CD4-positive, alpha-beta memory T cell (primary cell): Measurements from ENCODE around the gene CELSR1. TPM values are rescaled to one million over a fixed set of nuclear protein-coding genes. Genes with fewer than 3 reads are reported as not detected.
A peak's percentile ranks its signal among the peaks of the same experiment; 100 is the strongest.

Source experiments
- CTCF ChIA-PET: fragments of 350-600 bp; sonication (Branson Sonifier 250); formaldehyde crosslinking; loops from one replicate; lab custom pipeline; 2021; ENCODE audit warnings: inconsistent platforms; ENCODE audit not compliant: partially characterized antibody; lab: Charles Lee
- POLR2A ChIA-PET: fragments of 350-600 bp; sonication (Branson Sonifier 250); formaldehyde crosslinking; loops from one replicate; lab custom pipeline; 2021; ENCODE audit not compliant: partially characterized antibody; lab: Charles Lee
- DNase-seq, 5 donors: peaks; one replicate each; pipeline versions ENCODE4 v3.0.0 to v3.0.0-alpha.2; 2020 to 2022; ENCODE audit warnings: mixed read lengths in 1 of 5
- H3K27ac ChIP-seq: one replicate; pipeline ENCODE4 v1.7.0; 2013; ENCODE audit warnings: low read depth, low read length
- H3K27me3 ChIP-seq: 2 replicates; pipeline ENCODE4 v1.7.0; 2013; ENCODE audit warnings: mild to moderate bottlenecking, low read length, moderate library complexity; ENCODE audit not compliant: insufficient read depth
- H3K36me3 ChIP-seq: 2 replicates; pipeline ENCODE4 v1.7.0; 2013; ENCODE audit warnings: mild to moderate bottlenecking, low read length, moderate library complexity; ENCODE audit not compliant: insufficient read depth
- H3K4me1 ChIP-seq: 2 replicates; pipeline ENCODE4 v1.7.0; 2013; ENCODE audit warnings: mild to moderate bottlenecking, low read length, moderate library complexity; ENCODE audit not compliant: insufficient read depth
- H3K4me3 ChIP-seq, 2 donors: one replicate each; pipeline ENCODE4 v1.7.0; 2013; ENCODE audit warnings: low read length in 2 of 2, mild to moderate bottlenecking in 1 of 2
- H3K9me3 ChIP-seq, 2 donors: one replicate each; pipeline ENCODE4 v1.7.0; 2013; ENCODE audit warnings: low read length in 2 of 2, control low read depth in 1 of 2; ENCODE audit not compliant: control insufficient read depth in 1 of 2
- H3K27ac Mint-ChIP-seq, 7 donors: one replicate each; pipeline ENCODE4 v1.8.0; 2020 to 2021; ENCODE audit warnings: mixed read lengths in 7 of 7, mild to moderate bottlenecking in 6 of 7, inconsistent platforms in 3 of 7, moderate library complexity in 3 of 7
- H3K27me3 Mint-ChIP-seq, 2 donors: one replicate each; pipeline ENCODE4 v1.8.0; 2020 to 2021; ENCODE audit warnings: mixed read lengths in 2 of 2
- H3K36me3 Mint-ChIP-seq, 2 donors: one replicate each; pipeline ENCODE4 v1.8.0; 2020 to 2021; ENCODE audit warnings: mixed read lengths in 2 of 2, inconsistent platforms in 1 of 2, mild to moderate bottlenecking in 1 of 2
- H3K4me1 Mint-ChIP-seq, 4 donors: one replicate each; pipeline ENCODE4 v1.8.0; 2020 to 2021; ENCODE audit warnings: mixed read lengths in 4 of 4, mild to moderate bottlenecking in 1 of 4
- H3K4me3 Mint-ChIP-seq, 8 donors: one replicate each; pipeline ENCODE4 v1.8.0; 2020 to 2021; ENCODE audit warnings: mixed read lengths in 8 of 8, mild to moderate bottlenecking in 7 of 8, moderate library complexity in 6 of 8, inconsistent platforms in 3 of 8
- H3K9me3 Mint-ChIP-seq, 8 donors: one replicate each; pipeline ENCODE4 v1.8.0; 2020 to 2021; ENCODE audit warnings: mixed read lengths in 8 of 8, mild to moderate bottlenecking in 5 of 8, inconsistent platforms in 3 of 8, moderate library complexity in 1 of 8
- intact Hi-C: fragments of 100-400 bp; cut with micrococcal nuclease; formaldehyde crosslinking; loops from one replicate; pipeline ENCODE4 v1.15.1; 2023
- polyA plus RNA-seq, 2 donors: library from polyadenylated mRNA; unstranded; fragments of 300-500 nt; fragmentation: Illumina TruSeq; gene quantifications; one replicate each; pipeline ENCODE4 v1.2.3, GENCODE V29; 2021
- total RNA-seq, 2 experiments: library from RNA; stranded (reverse); gene quantifications; one replicate each; pipeline ENCODE4 v1.2.3, GENCODE V29; 2021

CELSR1 gene
- total and polyA plus RNA-seq, 4 experiments from 2014 or later = 0.47 to 1.1 (median 0.81) TPM

- Histone ChIP-seq H3K9me3 (no peaks in the 10 kb centered on the region), H3K4me3 (no peak overlapping the region), H3K27ac (no peak overlapping the region), H3K36me3 (no peaks in the 10 kb centered on the region), H3K27me3 (no peaks in the 10 kb centered on the region), H3K4me1 (no peaks in the 10 kb centered on the region)
- DNase-seq = no peak
- H3K9me3 Mint-ChIP-seq = no peaks in the 10 kb centered on the region
- no peaks in the 10 kb centered on the region for H3K4me1 Mint-ChIP-seq
- H3K36me3 Mint-ChIP-seq = no peaks in the 10 kb centered on the region
- H3K27ac Mint-ChIP-seq = no peak overlapping the region
- intact Hi-C loops = no loop called here
- ChIA-PET CTCF (no interaction called here), POLR2A (no interaction called here)
- no peaks in the 10 kb centered on the region for H3K27me3 Mint-ChIP-seq
- no peak overlapping the region for H3K4me3 Mint-ChIP-seq
Measured at GRCh38 chr22:46327691-46328465, 209.5 kb downstream of the CELSR1 start.

DNA sequence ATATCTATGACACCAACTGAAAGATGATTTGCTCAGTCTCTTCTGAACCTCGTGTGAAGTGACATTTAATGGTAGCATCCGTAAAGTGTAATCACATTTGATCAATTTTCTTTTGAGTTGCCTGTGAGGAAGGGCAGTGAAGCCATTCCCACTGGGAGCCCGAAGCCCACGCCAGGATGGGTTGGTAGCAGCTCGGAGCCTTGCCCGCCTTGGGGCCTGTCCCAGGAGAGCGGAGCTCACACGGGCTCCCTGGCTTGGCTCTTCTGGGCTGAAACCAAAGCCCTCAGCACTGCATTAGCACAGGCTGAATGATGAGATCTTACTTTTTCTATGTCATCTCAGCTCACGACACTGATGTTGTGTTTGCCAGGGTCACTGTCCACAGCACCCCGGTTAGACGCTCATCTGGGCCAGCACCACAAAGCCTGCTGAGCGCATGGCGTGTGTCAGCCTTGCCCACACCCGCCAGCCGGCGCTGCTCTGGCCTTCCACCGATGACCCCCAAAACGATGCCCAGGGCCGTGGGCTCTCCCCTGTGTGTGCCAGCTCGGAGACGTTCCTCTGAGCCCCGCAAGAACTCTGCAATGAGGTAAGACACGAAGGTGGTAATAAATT lies 211.2 kb downstream of the CELSR1 start:
- Histone ChIP-seq H3K27ac (no peak overlapping the region), H3K27me3 (no peaks in the 10 kb centered on the region), H3K9me3 (no peaks in the 10 kb centered on the region), H3K36me3 (no peaks in the 10 kb centered on the region), H3K4me3 (no peak overlapping the region), H3K4me1 (no peaks in the 10 kb centered on the region)
- H3K27ac Mint-ChIP-seq = no peak overlapping the region
- no peaks in the 10 kb centered on the region for H3K36me3 Mint-ChIP-seq
- intact Hi-C loops = no loop called here
- CTCF ChIA-PET = interaction anchor here (0.7 kb wide), 1 partner anchor 41 kb away, joined by 3 read pairs; no protein-coding TSS in a partner anchor
- DNase-seq = no peak
- no peak overlapping the region for H3K4me3 Mint-ChIP-seq
- no peaks in the 10 kb centered on the region for H3K27me3 Mint-ChIP-seq
- POLR2A ChIA-PET = no interaction called here
- no peaks in the 10 kb centered on the region for H3K9me3 Mint-ChIP-seq
- no peaks in the 10 kb centered on the region for H3K4me1 Mint-ChIP-seq

DNA sequence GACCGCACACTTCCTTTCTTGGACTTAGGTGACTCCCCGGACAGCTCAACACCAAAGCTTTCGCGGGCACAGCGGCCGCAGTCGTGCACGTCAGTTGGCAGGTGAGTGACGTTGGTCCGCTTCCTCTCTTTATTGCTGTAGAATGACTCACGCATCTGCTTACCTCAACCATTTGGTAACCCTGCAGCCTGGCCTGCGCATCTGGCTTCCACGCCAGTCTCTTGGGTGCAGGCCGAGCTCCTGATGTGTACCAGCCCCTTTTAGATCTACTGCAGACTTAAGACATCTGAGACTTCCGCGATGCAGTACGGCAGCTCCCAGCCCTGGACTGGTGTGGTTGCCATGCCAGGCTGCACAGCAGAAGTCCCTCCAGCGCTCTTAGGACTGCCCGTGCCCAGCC lies 214.3 kb downstream of the CELSR1 start:
- no peaks in the 10 kb centered on the region for H3K36me3 ChIP-seq
- H3K9me3 ChIP-seq = no peaks in the 10 kb centered on the region
- ChIA-PET CTCF (interaction anchor here (1.3 to 1.8 kb wide), 2 partner anchors 13 to 201 kb away, joined by 3 to 5 read pairs; partner anchors contain the start of gene TRMU), POLR2A (no interaction called here)
- no peaks in the 10 kb centered on the region for H3K27me3 Mint-ChIP-seq
- no peak overlapping the region for H3K27ac Mint-ChIP-seq
- no peaks in the 10 kb centered on the region for H3K4me1 Mint-ChIP-seq
- no peaks in the 10 kb centered on the region for H3K4me1 ChIP-seq
- H3K27ac ChIP-seq = no peak overlapping the region
- H3K4me3 ChIP-seq = no peak overlapping the region
- intact Hi-C loops = no loop called here
- H3K27me3 ChIP-seq = no peaks in the 10 kb centered on the region
- H3K36me3 Mint-ChIP-seq = no peaks in the 10 kb centered on the region
- DNase-seq = no peak
- no peak overlapping the region for H3K4me3 Mint-ChIP-seq
- H3K9me3 Mint-ChIP-seq = no peaks in the 10 kb centered on the region

GRCh38 chr22:46322711-46323110 lies 214.7 kb downstream of the CELSR1 start:
- peak overlapping the region in 1 of 7 donors; percentile 7 for H3K27ac Mint-ChIP-seq
- no peaks in the 10 kb centered on the region for H3K27me3 Mint-ChIP-seq
- Histone ChIP-seq H3K9me3 (no peaks in the 10 kb centered on the region), H3K4me1 (no peaks in the 10 kb centered on the region), H3K27ac (no peak overlapping the region), H3K27me3 (no peaks in the 10 kb centered on the region), H3K4me3 (no peak overlapping the region), H3K36me3 (no peaks in the 10 kb centered on the region)
- H3K36me3 Mint-ChIP-seq = no peaks in the 10 kb centered on the region
- H3K4me1 Mint-ChIP-seq = no peaks in the 10 kb centered on the region
- H3K9me3 Mint-ChIP-seq = no peaks in the 10 kb centered on the region
- ChIA-PET CTCF (interaction anchor here (1.3 kb wide), 1 partner anchor 13 kb away, joined by 3 read pairs; the partner anchor contains the start of gene TRMU), POLR2A (no interaction called here)
- intact Hi-C loops = no loop called here
- H3K4me3 Mint-ChIP-seq = no peak overlapping the region
- DNase-seq = no peak

- Mint-ChIP-seq H3K36me3 (no peaks in the 10 kb centered on the region), H3K4me1 (no peaks in the 10 kb centered on the region), H3K27ac (no peak overlapping the region), H3K4me3 (peak overlapping the region in 1 of 8 donors; percentile 25), H3K9me3 (no peaks in the 10 kb centered on the region), H3K27me3 (no peaks in the 10 kb centered on the region)
- no peaks in the 10 kb centered on the region for H3K4me1 ChIP-seq
- intact Hi-C loops = no loop called here
- ChIA-PET POLR2A (no interaction called here), CTCF (no interaction called here)
- H3K9me3 ChIP-seq = no peaks in the 10 kb centered on the region
- no peak overlapping the region for H3K4me3 ChIP-seq
- no peaks in the 10 kb centered on the region for H3K36me3 ChIP-seq
- no peak overlapping the region for H3K27ac ChIP-seq
- DNase-seq = no peak
- no peaks in the 10 kb centered on the region for H3K27me3 ChIP-seq
Measured at GRCh38 chr22:46320716-46321386, 216.6 kb downstream of the CELSR1 start.

DNA sequence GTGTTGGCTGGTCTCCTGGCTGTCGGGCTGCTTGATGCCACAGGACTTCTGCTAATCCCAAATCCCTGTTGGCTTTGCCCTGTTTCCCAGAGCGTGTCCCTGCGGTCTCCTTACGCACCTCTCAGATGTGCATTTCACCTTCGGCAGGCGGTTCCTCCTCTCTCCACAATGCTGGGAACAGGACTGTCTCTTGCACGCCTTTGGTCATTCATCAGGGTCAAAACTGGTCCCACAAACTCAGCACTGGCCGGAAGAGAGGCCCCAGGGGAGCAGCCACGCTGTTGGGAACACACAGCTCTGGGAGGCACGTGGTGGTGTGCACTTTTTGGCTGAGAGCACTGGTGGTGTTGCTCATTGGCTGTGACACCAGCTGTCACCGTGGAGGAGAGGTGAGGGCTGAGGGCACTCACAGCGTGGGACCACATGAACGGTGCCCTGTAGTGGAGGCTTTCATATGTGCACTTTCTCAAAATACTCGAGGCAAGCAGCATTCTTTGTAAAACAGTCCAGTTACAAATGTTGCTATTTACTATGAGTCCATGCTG lies 217.2 kb downstream of the CELSR1 start:
- Histone ChIP-seq H3K9me3 (no peaks in the 10 kb centered on the region), H3K4me3 (no peak overlapping the region), H3K4me1 (no peaks in the 10 kb centered on the region), H3K36me3 (no peaks in the 10 kb centered on the region), H3K27me3 (no peaks in the 10 kb centered on the region), H3K27ac (no peak overlapping the region)
- no peak for DNase-seq
- POLR2A ChIA-PET = no interaction called here
- Mint-ChIP-seq H3K9me3 (no peaks in the 10 kb centered on the region), H3K4me3 (no peak overlapping the region), H3K4me1 (no peaks in the 10 kb centered on the region), H3K36me3 (no peaks in the 10 kb centered on the region), H3K27ac (no peak overlapping the region), H3K27me3 (no peaks in the 10 kb centered on the region)
- intact Hi-C loops = no loop called here
- CTCF ChIA-PET = interaction anchor here (0.7 to 2.5 kb wide), 3 partner anchors 9 to 324 kb away, joined by 3 to 9 read pairs (median 4); no protein-coding TSS in a partner anchor

- Histone ChIP-seq H3K4me1 (no peaks in the 10 kb centered on the region), H3K27ac (no peak overlapping the region), H3K4me3 (no peak overlapping the region), H3K9me3 (no peaks in the 10 kb centered on the region), H3K27me3 (no peaks in the 10 kb centered on the region), H3K36me3 (no peaks in the 10 kb centered on the region)
- Mint-ChIP-seq H3K27me3 (no peaks in the 10 kb centered on the region), H3K4me3 (no peak overlapping the region), H3K4me1 (no peaks in the 10 kb centered on the region), H3K27ac (peak overlapping the region in 1 of 7 donors; percentile 23), H3K36me3 (no peaks in the 10 kb centered on the region), H3K9me3 (no peaks in the 10 kb centered on the region)
- DNase-seq = no peak
- ChIA-PET POLR2A (no interaction called here), CTCF (interaction anchor here (0.7 to 2.5 kb wide), 4 partner anchors 8 to 324 kb away, joined by 3 to 9 read pairs (median 5); no protein-coding TSS in a partner anchor)
- intact Hi-C loops = no loop called here
Measured at GRCh38 chr22:46319319-46319718, 218.1 kb downstream of the CELSR1 start.
